ENCODE measurements around the gene CD247. TPM values are rescaled to one million over a fixed set of nuclear protein-coding genes. Genes with fewer than 3 reads are reported as not detected.

CD247 gene
- total and polyA plus RNA-seq, 10 of the 15 experiments (the other 5 are each of a cell fraction or from before 2014, with no cell fraction given) = 0.10 to 0.77 (median 0.30) TPM

DNA sequence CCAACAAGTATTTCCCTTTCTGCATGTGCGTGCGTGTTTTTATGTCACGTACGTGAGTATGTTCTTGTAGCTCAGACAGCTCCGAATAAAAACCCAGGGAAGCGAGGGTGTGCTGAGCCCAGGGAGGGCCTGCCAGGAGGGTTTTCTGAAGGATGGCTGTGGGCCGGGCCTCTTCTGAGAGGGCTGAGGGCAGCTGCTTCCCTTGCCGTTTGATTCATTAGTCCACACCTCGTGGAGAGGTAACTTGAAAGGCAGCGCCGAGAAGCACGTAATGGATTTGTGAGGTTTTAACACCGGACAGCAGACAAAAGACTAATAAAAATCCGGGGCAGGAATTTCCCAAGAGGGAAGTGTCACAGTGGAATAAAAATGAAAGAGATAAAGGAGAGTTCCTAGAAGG, 29.5 kb downstream of the CD247 start:
- H3K27me3 ChIP-seq (replicated peaks in 1 of 2; ENCODE audit: control insufficient read depth in 2 of 2, insufficient read depth in 2 of 2, low read length in 1 of 2) = no peaks in the 10 kb centered on the region; a peak in 1 of 4 replicates
- DNase-seq (ENCODE audit: low read depth, low spot score) (no peak), ATAC-seq (no peak), FAIRE-seq (no peak)
- no peaks in the 10 kb centered on the region for H4K20me1 ChIP-seq (ENCODE audit: control insufficient read depth, insufficient read depth)
- no peak overlapping the region for H3K27ac ChIP-seq (ENCODE audit: control insufficient read depth, insufficient read depth)
- CTCF ChIA-PET = no interaction called here
- no TSS peak for BruUV-seq (replicated peaks)
- H3K79me2 ChIP-seq (ENCODE audit: control insufficient read depth, insufficient read depth, low read length) = no peaks in the 10 kb centered on the region
- H2AFZ ChIP-seq (ENCODE audit: control insufficient read depth, low read depth, low read length) = no peak overlapping the region
- H3K36me3 ChIP-seq (ENCODE audit: control insufficient read depth in 2 of 2, insufficient read depth in 2 of 2, low read length in 1 of 2) = no peaks in the 10 kb centered on the region
- RAD21 ChIA-PET (ENCODE audit: unreplicated experiment) = no interaction called here
- no peaks in the 10 kb centered on the region for H3K4me1 ChIP-seq (ENCODE audit: control insufficient read depth, insufficient read depth, low read length)
- POLR2A ChIA-PET = no interaction called here
- H3K4me3 ChIP-seq = no peak overlapping the region
- WGBS (ENCODE audit: insufficient coverage, insufficient replicate concordance, low lambda C conversion rate, missing lambda C conversion rate) = 65% methylated on average over 14 of the region's 14 CpGs
- intact Hi-C loops (cut with micrococcal nuclease; ENCODE audit: unreplicated experiment) = no loop called here
- H3K9me3 ChIP-seq (replicated peaks; ENCODE audit: control insufficient read depth, insufficient read depth, low read length) = no peaks in the 10 kb centered on the region
- in situ Hi-C loops (cut with MboI) = no loop called here
- SMC1A ChIA-PET (ENCODE audit: uncharacterized antibody, unreplicated experiment) = no interaction called here
- H3K4me2 ChIP-seq (ENCODE audit: control insufficient read depth, insufficient read depth) = no peak overlapping the region
- TF ChIP-seq RAD51 (IDR thresholded peaks at IDR 0.05) = no peak
- TF ChIP-seq ZNF622 (IDR thresholded peaks at IDR 0.05) = no peak
- TF ChIP-seq HCFC1 (IDR thresholded peaks at IDR 0.05; ENCODE audit: low read length) = no peak
- TF ChIP-seq E2F8 (IDR thresholded peaks at IDR 0.05; ENCODE audit: low read depth, partially characterized antibody) = no peak
- TF ChIP-seq REST (IDR thresholded peaks at IDR 0.05; ENCODE audit: low read depth, low read length) = no peak
- no peak for TF ChIP-seq SMAD5 (IDR thresholded peaks at IDR 0.05; ENCODE audit: low read depth)
- TF ChIP-seq POLR2AphosphoS5 (IDR thresholded peaks at IDR 0.05; ENCODE audit: low read length) = no peak
- TF ChIP-seq POU2F2 (IDR thresholded peaks at IDR 0.05; ENCODE audit: borderline replicate concordance, low read depth, low read length) = no peak
- H3K9ac ChIP-seq (ENCODE audit: control insufficient read depth, insufficient read depth, low read length) = no peak overlapping the region
